Keratinocyte (primary cell): ENCODE measurements around the gene LRP11. TPM values are rescaled to one million over a fixed set of nuclear protein-coding genes. Genes with fewer than 3 reads are reported as not detected.

Source experiments
- DNase-seq: peaks from one replicate; pipeline ENCODE4 v3.0.0-alpha.2; 2011; ENCODE audit warnings: low read depth, missing footprints, low spot score
- FAIRE-seq: peaks from 2 replicates; lab custom pipeline; 2011; peaks lifted over from hg19 to GRCh38; lab: Jason Lieb, UNC
- H2AFZ ChIP-seq: 2 replicates; pipeline ENCODE4 v1.6.0; 2012; ENCODE audit warnings: low read length, control low read depth, inconsistent platforms; ENCODE audit not compliant: control insufficient read depth
- H3K27ac ChIP-seq: 2 replicates; pipeline ENCODE4 v1.5.1; 2011; ENCODE audit warnings: low read length; ENCODE audit not compliant: control insufficient read depth, insufficient read depth
- H3K27me3 ChIP-seq: 3 replicates; pipeline ENCODE4 v1.6.0; 2011; ENCODE audit warnings: low read length; ENCODE audit not compliant: control insufficient read depth, insufficient read depth; ENCODE audit errors: extremely low read depth
- H3K36me3 ChIP-seq, 2 experiments: 2 replicates in 1 of 2; 3 replicates in 1 of 2; pipeline ENCODE4 v1.5.1; 2011; ENCODE audit warnings: low read length in 2 of 2, mild to moderate bottlenecking in 1 of 2; ENCODE audit not compliant: control insufficient read depth in 2 of 2, insufficient read depth in 2 of 2; ENCODE audit errors: extremely low read depth in 1 of 2
- H3K4me1 ChIP-seq: 3 replicates; pipeline ENCODE4 v1.5.1; 2011; ENCODE audit warnings: low read length; ENCODE audit not compliant: control insufficient read depth, insufficient read depth; ENCODE audit errors: extremely low read depth
- H3K4me2 ChIP-seq: 3 replicates; pipeline ENCODE4 v1.6.0; 2011; ENCODE audit warnings: low read depth, low read length; ENCODE audit not compliant: control insufficient read depth, insufficient read depth; ENCODE audit errors: extremely low read depth
- H3K4me3 ChIP-seq, 3 experiments: fragments of 200-600 bp in 1 of 3; sonication (generic) in 1 of 3; 2 replicates in 2 of 3; 3 replicates in 1 of 3; pipeline ENCODE4 v1.5.1; 2011 to 2016; ENCODE audit warnings: low read length in 3 of 3, mild to moderate bottlenecking in 3 of 3, control low read depth in 2 of 3, inconsistent platforms in 1 of 3, low read depth in 1 of 3, mixed read lengths in 1 of 3, mixed run types in 1 of 3, moderate library complexity in 1 of 3; ENCODE audit not compliant: control insufficient read depth in 2 of 3, insufficient read depth in 2 of 3; ENCODE audit errors: extremely low read depth in 1 of 3
- H3K79me2 ChIP-seq: 2 replicates; pipeline ENCODE4 v1.6.0; 2012; ENCODE audit warnings: low read length; ENCODE audit not compliant: control insufficient read depth, insufficient read depth
- H3K9ac ChIP-seq: 3 replicates; pipeline ENCODE4 v1.6.0; 2011; ENCODE audit warnings: low read length; ENCODE audit not compliant: control insufficient read depth, insufficient read depth; ENCODE audit errors: extremely low read depth
- H3K9me1 ChIP-seq: 3 replicates; pipeline ENCODE4 v1.6.0; 2011; ENCODE audit warnings: low read length; ENCODE audit not compliant: control insufficient read depth, insufficient read depth; ENCODE audit errors: extremely low read depth
- H3K9me3 ChIP-seq: 2 replicates; pipeline ENCODE4 v1.5.1; 2012; ENCODE audit warnings: low read depth, low read length; ENCODE audit not compliant: control insufficient read depth
- H4K20me1 ChIP-seq: 3 replicates; pipeline ENCODE4 v1.6.0; 2011; ENCODE audit warnings: low read length; ENCODE audit not compliant: control insufficient read depth, insufficient read depth; ENCODE audit errors: extremely low read depth
- EZH2 ChIP-seq: IDR thresholded peaks from one replicate; pipeline ENCODE4 v1.6.1; 2012; ENCODE audit warnings: inconsistent platforms, mild to moderate bottlenecking, low read length, moderate library complexity
- dilution Hi-C: fragments of 300-500 bp; cut with MboI; formaldehyde crosslinking; loops from one replicate; pipeline ENCODE4 v1.7.0; 2020; ENCODE audit warnings: low sequenced_read_pairs; ENCODE audit not compliant: extremely low pct_ligation_motif_present
- polyA plus RNA-seq, 5 experiments: library from polyadenylated mRNA; depleted of rRNA in 3 of 5; stranded (reverse) in 3 of 5; stranded (forward) in 1 of 5; unstranded in 1 of 5; fragments of >200 nt; gene quantifications; 1 replicate in 1 of 5; 2 replicates in 3 of 5; 3 replicates in 1 of 5; pipeline versions ENCODE4 v1.2.1 to v1.2.3, GENCODE V29; 2011 to 2012; ENCODE audit warnings: missing spikeins in 2 of 5, low read depth in 1 of 5, low replicate concordance in 1 of 5
- TF ChIP-seq, protein P1 (sequence below), 3 experiments: IDR thresholded peaks in 1 of 3; conservative IDR thresholded peaks in 1 of 3; optimal IDR thresholded peaks in 1 of 3; 2 replicates in 2 of 3; 3 replicates in 1 of 3; pipeline versions ENCODE3 to v1.5.1; 2011; ENCODE audit warnings: low read length in 3 of 3, mild to moderate bottlenecking in 3 of 3, moderate library complexity in 2 of 3, control low read depth in 1 of 3, inconsistent platforms in 1 of 3; ENCODE audit not compliant: insufficient read depth in 2 of 3; ENCODE audit errors: extremely low read depth in 1 of 3

The LRP11 gene
- polyA plus RNA-seq, 1 donor (not counting 4 experiments of a cell fraction or from before 2014, with no cell fraction given): 31.1 TPM

DNA sequence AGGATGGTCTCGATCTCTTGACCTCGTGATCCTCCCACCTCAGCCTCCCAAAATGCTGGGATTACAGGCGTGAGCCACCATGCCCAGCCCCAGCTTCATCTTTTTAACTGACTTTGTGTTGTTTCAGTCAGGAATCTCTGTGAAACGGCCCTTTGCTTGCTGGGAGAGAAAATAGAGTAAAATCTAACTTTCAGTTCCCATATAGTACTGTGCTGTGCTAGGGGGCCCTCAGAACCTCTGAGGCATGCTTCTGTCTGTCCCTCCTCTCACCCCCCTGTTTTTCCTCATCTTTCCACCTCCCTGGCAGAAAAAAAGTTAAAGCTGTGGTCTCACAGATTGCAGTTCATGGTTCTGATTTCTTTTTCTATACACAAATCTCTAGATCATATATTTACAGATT lies 48.4 kb downstream of the LRP11 start:
- peaks cover 0 to 6% of the 10 kb centered on the region in 2 experiments for H3K36me3 ChIP-seq
- H3K9me3 ChIP-seq: no peaks in the 10 kb centered on the region
- no peak overlapping the region for H2AFZ ChIP-seq
- no peaks in the 10 kb centered on the region for H3K9me1 ChIP-seq
- TF ChIP-seq EZH2: no peak
- TF ChIP-seq, protein P1, sequence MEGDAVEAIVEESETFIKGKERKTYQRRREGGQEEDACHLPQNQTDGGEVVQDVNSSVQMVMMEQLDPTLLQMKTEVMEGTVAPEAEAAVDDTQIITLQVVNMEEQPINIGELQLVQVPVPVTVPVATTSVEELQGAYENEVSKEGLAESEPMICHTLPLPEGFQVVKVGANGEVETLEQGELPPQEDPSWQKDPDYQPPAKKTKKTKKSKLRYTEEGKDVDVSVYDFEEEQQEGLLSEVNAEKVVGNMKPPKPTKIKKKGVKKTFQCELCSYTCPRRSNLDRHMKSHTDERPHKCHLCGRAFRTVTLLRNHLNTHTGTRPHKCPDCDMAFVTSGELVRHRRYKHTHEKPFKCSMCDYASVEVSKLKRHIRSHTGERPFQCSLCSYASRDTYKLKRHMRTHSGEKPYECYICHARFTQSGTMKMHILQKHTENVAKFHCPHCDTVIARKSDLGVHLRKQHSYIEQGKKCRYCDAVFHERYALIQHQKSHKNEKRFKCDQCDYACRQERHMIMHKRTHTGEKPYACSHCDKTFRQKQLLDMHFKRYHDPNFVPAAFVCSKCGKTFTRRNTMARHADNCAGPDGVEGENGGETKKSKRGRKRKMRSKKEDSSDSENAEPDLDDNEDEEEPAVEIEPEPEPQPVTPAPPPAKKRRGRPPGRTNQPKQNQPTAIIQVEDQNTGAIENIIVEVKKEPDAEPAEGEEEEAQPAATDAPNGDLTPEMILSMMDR (optimal IDR thresholded peaks at IDR 0.05 in 1 of 3, IDR thresholded peaks at IDR 0.05 in 1 of 3, conservative IDR thresholded peaks at IDR 0.05 in 1 of 3; ENCODE audit: extremely low read depth in 1 of 3, insufficient read depth in 2 of 3, low read length in 3 of 3): no peak
- dilution Hi-C loops: no loop called here
- no peaks in the 10 kb centered on the region for H3K79me2 ChIP-seq
- no peaks in the 10 kb centered on the region for H4K20me1 ChIP-seq
- no peaks in the 10 kb centered on the region for H3K27me3 ChIP-seq
- H3K4me3 ChIP-seq: no peak overlapping the region
- FAIRE-seq (no peak), DNase-seq (no peak)
- H3K27ac ChIP-seq: no peak overlapping the region
- no peak overlapping the region for H3K4me2 ChIP-seq
- no peaks in the 10 kb centered on the region for H3K4me1 ChIP-seq
- no peak overlapping the region for H3K9ac ChIP-seq

DNA sequence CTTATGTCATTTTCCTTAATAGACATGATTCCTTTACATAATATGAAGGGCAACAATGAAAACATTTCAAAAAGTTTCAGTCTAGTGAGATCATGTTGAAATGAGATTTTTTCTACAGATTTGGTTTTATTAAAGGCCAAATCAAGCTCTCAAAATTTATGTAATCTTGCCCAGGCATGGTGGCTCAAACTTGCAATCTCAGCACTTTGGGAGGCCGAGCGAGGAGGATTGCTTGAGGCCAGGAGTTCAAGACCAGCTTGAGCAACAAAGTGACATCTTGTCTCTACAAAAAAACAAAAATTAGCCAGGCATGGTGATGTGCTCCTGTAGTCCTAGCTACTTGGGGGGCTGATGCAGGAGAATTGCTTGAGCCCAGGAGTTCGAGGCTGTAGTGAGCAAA lies 50.8 kb downstream of the LRP11 start:
- DNase-seq: no peak
- Histone ChIP-seq H3K9me1 (no peaks in the 10 kb centered on the region), H2AFZ (no peak overlapping the region), H3K27ac (no peak overlapping the region), H3K79me2 (no peaks in the 10 kb centered on the region), H3K27me3 (no peaks in the 10 kb centered on the region), H3K36me3 (peaks cover 0 to 4% of the 10 kb centered on the region in 2 experiments), H3K4me2 (no peak overlapping the region), H3K4me3 (no peak overlapping the region), H3K9ac (no peak overlapping the region), H3K4me1 (no peaks in the 10 kb centered on the region), H3K9me3 (no peaks in the 10 kb centered on the region), H4K20me1 (no peaks in the 10 kb centered on the region)
- FAIRE-seq: no peak
- TF ChIP-seq, protein P1 (optimal IDR thresholded peaks at IDR 0.05 in 1 of 3, IDR thresholded peaks at IDR 0.05 in 1 of 3, conservative IDR thresholded peaks at IDR 0.05 in 1 of 3; ENCODE audit: extremely low read depth in 1 of 3, insufficient read depth in 2 of 3, low read length in 3 of 3): no peak
- dilution Hi-C loops: no loop called here
